ENCODE data around the gene PCDHGB3. TPM values are rescaled to one million over a fixed set of nuclear protein-coding genes. Genes with fewer than 3 reads are reported as not detected.
"Not testable (repeated sequence)": the region's sequence is repeated elsewhere in the genome, so short reads cannot be mapped to it uniquely, and the experiment has no call there.

PCDHGB3 gene
- total RNA-seq, 1 experiment from 2014 or later: 1.6 TPM

GRCh38 chr5:141415275-141415618, 45.2 kb downstream of the PCDHGB3 start:
- H3K79me1 ChIP-seq (ENCODE audit: insufficient read depth, low read depth, low read length, poor library complexity, severe bottlenecking); H3K79me2 ChIP-seq (ENCODE audit: insufficient read depth, low read length); H2BK15ac ChIP-seq (ENCODE audit: low read depth, low read length); H4K20me1 ChIP-seq (ENCODE audit: control insufficient read depth, insufficient read depth, insufficient read length); H4K8ac ChIP-seq (replicated peaks; ENCODE audit: insufficient read length, low read depth, low read length); H3K27ac ChIP-seq (ENCODE audit: insufficient read length, low read depth, low read length); H3K4ac ChIP-seq (ENCODE audit: low read depth, low read length); H2BK5ac ChIP-seq (ENCODE audit: insufficient read length, low read length); H3K27ac Mint-ChIP-seq; H2AFZ ChIP-seq (ENCODE audit: low read length); H3K27me3 ChIP-seq (ENCODE audit: insufficient read depth, low read length); H2BK20ac ChIP-seq (ENCODE audit: low read depth, low read length, poor library complexity, severe bottlenecking); H4K91ac ChIP-seq (ENCODE audit: insufficient read length, low read depth, low read length); H3K4me1 ChIP-seq (ENCODE audit: insufficient read depth, low read length); H3K14ac ChIP-seq (ENCODE audit: insufficient read depth, low read length); H3K23me2 ChIP-seq (ENCODE audit: insufficient read length, low read depth, low read length, poor library complexity, severe bottlenecking); H3K23ac ChIP-seq (ENCODE audit: insufficient read length, low read depth, low read length); H4K5ac ChIP-seq (ENCODE audit: insufficient read length, low read depth, low read length); H2AK5ac ChIP-seq (ENCODE audit: insufficient read length, low read length); H3K56ac ChIP-seq (ENCODE audit: insufficient read length, low read depth, low read length); H2BK12ac ChIP-seq (ENCODE audit: insufficient read length, low read depth, low read length); DNase-seq; H2BK120ac ChIP-seq (ENCODE audit: low read depth, low read length, poor library complexity, severe bottlenecking); H3T11ph ChIP-seq (ENCODE audit: low read length); H3K4me2 ChIP-seq (ENCODE audit: insufficient read depth, insufficient read length, low read length); H3K18ac ChIP-seq (ENCODE audit: insufficient read length, low read depth, low read length); H3K4me3 Mint-ChIP-seq; H3K9ac ChIP-seq (ENCODE audit: extremely low read depth, insufficient read length, low read length): not testable (repeated sequence)
- peaks cover 9 to 18% of the 10 kb centered on the region in 2 experiments for H3K4me1 Mint-ChIP-seq
- peaks cover 13% of the 10 kb centered on the region for H3K9me3 ChIP-seq (ENCODE audit: control insufficient read depth, low read depth, low read length)
- peaks cover 46 to 55% of the 10 kb centered on the region in 2 experiments for H3K9me3 Mint-ChIP-seq
- H3K27me3 Mint-ChIP-seq (ENCODE audit: low read depth): peaks cover 20% of the 10 kb centered on the region
- H3K36me3 Mint-ChIP-seq (ENCODE audit: insufficient read depth in 1 of 3, low read depth in 3 of 3): peaks cover 42 to 62% (median 43%) of the 10 kb centered on the region in 3 experiments
- no CpG with 5 or more reads among the region's 24 CpGs for WGBS (ENCODE audit: extremely low coverage, insufficient read length, low lambda C conversion rate)

Measured in H9 (cell line).